HepG2 (cell line): ENCODE results near the gene PRXL2B. TPM values are rescaled to one million over a fixed set of nuclear protein-coding genes. Genes with fewer than 3 reads are reported as not detected.

Experiments used
- EHMT2 ChIP-seq: fragments of 200-600 bp; sonication (generic); IDR thresholded peaks from 2 replicates; pipeline ENCODE4 v1.7.0; 2017; ENCODE audit warnings: antibody characterized with exemption, low read depth, low read length, borderline replicate concordance
- HDAC1 ChIP-seq: sonication (generic); formaldehyde crosslinking; IDR thresholded peaks from 2 replicates; pipeline ENCODE4 v1.5.1; 2020; ENCODE audit warnings: mild to moderate bottlenecking, missing genetic modification reagents
- HNRNPK ChIP-seq: fragments of 200-400 bp; formaldehyde crosslinking; IDR thresholded peaks from 2 replicates; pipeline ENCODE4 v1.6.1; 2018; ENCODE audit warnings: low read length, low read depth, moderate library complexity, mild to moderate bottlenecking; ENCODE audit not compliant: poor library complexity, severe bottlenecking
- KAT7 ChIP-seq: IDR thresholded peaks from 2 replicates; pipeline ENCODE4 v1.6.1; 2018; ENCODE audit warnings: borderline replicate concordance, missing compliant biosample characterization
- NFYB ChIP-seq: sonication (generic); formaldehyde crosslinking; IDR thresholded peaks from 2 replicates; pipeline ENCODE4 v1.4.0; 2020; ENCODE audit warnings: missing genetic modification reagents
- PAXIP1 ChIP-seq: sonication (generic); formaldehyde crosslinking; conservative IDR thresholded peaks from 2 replicates; pipeline ENCODE4 v1.4.0; 2020; ENCODE audit warnings: mild to moderate bottlenecking, missing genetic modification reagents, moderate library complexity
- PREB ChIP-seq: sonication (generic); formaldehyde crosslinking; IDR thresholded peaks from 2 replicates; pipeline ENCODE4 v1.4.0; 2020; ENCODE audit warnings: missing genetic modification reagents
- SMC3 ChIP-seq: IDR thresholded peaks from 2 replicates; pipeline ENCODE4 v1.6.1; 2011; ENCODE audit warnings: low read length, improper control_type of control experiment
- SP2 ChIP-seq: sonication (generic); formaldehyde crosslinking; IDR thresholded peaks from 2 replicates; pipeline ENCODE4 v1.5.1; 2020; ENCODE audit warnings: mild to moderate bottlenecking, missing genetic modification reagents
- ZBTB7B ChIP-seq: sonication (generic); formaldehyde crosslinking; IDR thresholded peaks from 2 replicates; pipeline ENCODE4 v1.4.0; 2020; ENCODE audit warnings: missing genetic modification reagents
- ZFP36L2 ChIP-seq: sonication (generic); formaldehyde crosslinking; IDR thresholded peaks from 2 replicates; pipeline ENCODE4 v1.4.0; 2020; ENCODE audit warnings: missing genetic modification reagents
- ZNF670 ChIP-seq: sonication (generic); formaldehyde crosslinking; IDR thresholded peaks from 2 replicates; pipeline ENCODE4 v1.8.0; 2022; ENCODE audit warnings: mild to moderate bottlenecking, missing genetic modification reagents, borderline replicate concordance
- polyA plus RNA-seq, 8 experiments: library from polyadenylated mRNA; depleted of rRNA in 3 of 8; stranded (reverse) in 7 of 8; unstranded in 1 of 8; fragments of >200 nt; fragmentation: Illumina TruSeq in 4 of 8; extraction: Trizol in 4 of 8; gene quantifications; 2 replicates each; pipeline versions ENCODE4 v1.2.1 to v1.2.3, GENCODE V29; 2011 to 2016; ENCODE audit warnings: low read depth in 4 of 8, missing spikeins in 1 of 8, mixed read lengths in 1 of 8; ENCODE audit not compliant: insufficient read depth in 1 of 8
- total RNA-seq, 5 experiments: library from RNA; depleted of rRNA; stranded (reverse); fragments of >200 nt; fragmentation: Illumina TruSeq; extraction: Trizol; gene quantifications; 2 replicates each; pipeline ENCODE4 v1.2.3, GENCODE V29; 2016; ENCODE audit warnings: low read depth in 1 of 5
- TF ChIP-seq, protein P1 (sequence below): sonication (generic); formaldehyde crosslinking; IDR thresholded peaks from 2 replicates; pipeline ENCODE4 v1.5.1; 2020; ENCODE audit warnings: mild to moderate bottlenecking, missing genetic modification reagents, moderate library complexity
- TF ChIP-seq, protein P2 (sequence below): sonication (generic); formaldehyde crosslinking; IDR thresholded peaks from 2 replicates; pipeline ENCODE4 v1.4.0; 2020; ENCODE audit warnings: low read depth, mild to moderate bottlenecking, missing genetic modification reagents

PRXL2B gene
- total and polyA plus RNA-seq, 2 of the 13 experiments (the other 11 are each of a cell fraction or from before 2014, with no cell fraction given): 16.8 to 22.1 TPM

DNA sequence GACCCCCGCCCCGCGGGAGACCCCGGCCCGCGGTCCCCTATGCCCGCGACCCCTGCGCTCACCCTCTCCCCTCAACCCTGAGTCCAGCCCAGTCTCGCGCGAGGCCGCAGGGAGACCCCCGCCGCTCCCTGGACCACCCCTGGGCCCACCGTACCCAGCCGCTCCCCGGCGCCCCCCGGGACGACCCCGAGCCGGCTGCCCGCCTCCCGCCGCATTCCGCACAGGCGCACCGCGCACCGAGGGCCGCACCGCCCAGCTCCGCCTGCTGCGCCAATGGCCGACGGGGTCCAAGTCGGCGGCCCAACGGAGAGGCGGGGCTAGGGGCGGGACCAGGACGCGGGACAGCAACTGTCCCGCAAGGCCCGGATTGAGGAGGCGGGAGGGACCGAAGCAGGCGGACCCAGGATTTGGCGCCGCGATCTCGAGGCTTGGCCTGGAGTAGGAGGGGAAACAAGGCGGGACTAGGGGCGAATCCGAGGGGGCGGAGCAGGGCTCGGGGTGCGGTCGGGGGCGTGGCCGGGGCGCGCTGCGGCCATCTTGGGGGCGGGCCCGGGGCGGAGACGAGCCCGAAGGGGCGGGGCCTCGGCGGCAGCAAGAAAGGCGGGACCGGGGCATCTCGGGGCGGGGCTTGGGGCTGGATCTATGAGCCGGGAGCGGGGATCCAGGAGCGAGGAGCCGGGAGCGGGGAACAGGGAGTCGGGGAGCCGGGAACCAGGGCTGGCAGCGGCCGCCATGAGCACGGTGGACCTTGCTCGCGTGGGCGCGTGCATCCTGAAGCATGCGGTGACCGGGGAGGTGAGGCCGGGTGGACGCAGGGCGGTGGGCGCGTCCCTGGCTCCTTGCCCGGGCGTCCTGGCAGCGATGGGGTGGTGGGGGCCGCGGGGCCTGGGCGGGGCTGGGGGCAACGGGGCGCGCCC lies at the start of gene PRXL2B (continued):
- TF ChIP-seq, protein P1, sequence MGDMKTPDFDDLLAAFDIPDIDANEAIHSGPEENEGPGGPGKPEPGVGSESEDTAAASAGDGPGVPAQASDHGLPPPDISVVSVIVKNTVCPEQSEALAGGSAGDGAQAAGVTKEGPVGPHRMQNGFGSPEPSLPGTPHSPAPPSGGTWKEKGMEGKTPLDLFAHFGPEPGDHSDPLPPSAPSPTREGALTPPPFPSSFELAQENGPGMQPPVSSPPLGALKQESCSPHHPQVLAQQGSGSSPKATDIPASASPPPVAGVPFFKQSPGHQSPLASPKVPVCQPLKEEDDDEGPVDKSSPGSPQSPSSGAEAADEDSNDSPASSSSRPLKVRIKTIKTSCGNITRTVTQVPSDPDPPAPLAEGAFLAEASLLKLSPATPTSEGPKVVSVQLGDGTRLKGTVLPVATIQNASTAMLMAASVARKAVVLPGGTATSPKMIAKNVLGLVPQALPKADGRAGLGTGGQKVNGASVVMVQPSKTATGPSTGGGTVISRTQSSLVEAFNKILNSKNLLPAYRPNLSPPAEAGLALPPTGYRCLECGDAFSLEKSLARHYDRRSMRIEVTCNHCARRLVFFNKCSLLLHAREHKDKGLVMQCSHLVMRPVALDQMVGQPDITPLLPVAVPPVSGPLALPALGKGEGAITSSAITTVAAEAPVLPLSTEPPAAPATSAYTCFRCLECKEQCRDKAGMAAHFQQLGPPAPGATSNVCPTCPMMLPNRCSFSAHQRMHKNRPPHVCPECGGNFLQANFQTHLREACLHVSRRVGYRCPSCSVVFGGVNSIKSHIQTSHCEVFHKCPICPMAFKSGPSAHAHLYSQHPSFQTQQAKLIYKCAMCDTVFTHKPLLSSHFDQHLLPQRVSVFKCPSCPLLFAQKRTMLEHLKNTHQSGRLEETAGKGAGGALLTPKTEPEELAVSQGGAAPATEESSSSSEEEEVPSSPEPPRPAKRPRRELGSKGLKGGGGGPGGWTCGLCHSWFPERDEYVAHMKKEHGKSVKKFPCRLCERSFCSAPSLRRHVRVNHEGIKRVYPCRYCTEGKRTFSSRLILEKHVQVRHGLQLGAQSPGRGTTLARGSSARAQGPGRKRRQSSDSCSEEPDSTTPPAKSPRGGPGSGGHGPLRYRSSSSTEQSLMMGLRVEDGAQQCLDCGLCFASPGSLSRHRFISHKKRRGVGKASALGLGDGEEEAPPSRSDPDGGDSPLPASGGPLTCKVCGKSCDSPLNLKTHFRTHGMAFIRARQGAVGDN: peak; percentile 61
- peak; percentile 72; the same call in 1 of the 2 replicates for TF ChIP-seq SP2 (CRISPR knock-in tag)
- peak; percentile 62; the same call in 1 of the 2 replicates for TF ChIP-seq NFYB (CRISPR knock-in tag)
- TF ChIP-seq KAT7 (CRISPR knock-in tag): 0 out of 2 replicates have a peak, but pooled peaks have one; percentile 23
- TF ChIP-seq SMC3: no peak
- TF ChIP-seq EHMT2: no peak
- 0 out of 2 replicates have a peak, but pooled peaks have one; percentile 34 for TF ChIP-seq HDAC1 (CRISPR knock-in tag)
- 0 out of 2 replicates have a peak, but pooled peaks have one; percentile 13 for TF ChIP-seq ZBTB7B (CRISPR knock-in tag)
- peak; percentile 11 for TF ChIP-seq HNRNPK
- peak; percentile 45 for TF ChIP-seq PAXIP1 (CRISPR knock-in tag)
- no peak for TF ChIP-seq PREB (CRISPR knock-in tag)
- TF ChIP-seq ZFP36L2 (CRISPR knock-in tag): no peak
- TF ChIP-seq, protein P2, sequence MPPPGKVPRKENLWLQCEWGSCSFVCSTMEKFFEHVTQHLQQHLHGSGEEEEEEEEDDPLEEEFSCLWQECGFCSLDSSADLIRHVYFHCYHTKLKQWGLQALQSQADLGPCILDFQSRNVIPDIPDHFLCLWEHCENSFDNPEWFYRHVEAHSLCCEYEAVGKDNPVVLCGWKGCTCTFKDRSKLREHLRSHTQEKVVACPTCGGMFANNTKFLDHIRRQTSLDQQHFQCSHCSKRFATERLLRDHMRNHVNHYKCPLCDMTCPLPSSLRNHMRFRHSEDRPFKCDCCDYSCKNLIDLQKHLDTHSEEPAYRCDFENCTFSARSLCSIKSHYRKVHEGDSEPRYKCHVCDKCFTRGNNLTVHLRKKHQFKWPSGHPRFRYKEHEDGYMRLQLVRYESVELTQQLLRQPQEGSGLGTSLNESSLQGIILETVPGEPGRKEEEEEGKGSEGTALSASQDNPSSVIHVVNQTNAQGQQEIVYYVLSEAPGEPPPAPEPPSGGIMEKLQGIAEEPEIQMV (CRISPR knock-in tag): no peak
- TF ChIP-seq ZNF670 (CRISPR knock-in tag): peak; percentile 51
